Stimulated activated CD8-positive, alpha-beta memory T cell treated with anti-CD3 and anti-CD28 coated beads, Interleukin-12 subunit alpha, Interleukin-12 subunit beta, amount 100 ng/mL, for 1 hour (primary cell): ENCODE results near the gene ABHD16A.

Experiments
- DNase-seq: peaks from one replicate; pipeline ENCODE4 v3.0.0-alpha.2; 2020; ENCODE audit warnings: low read depth

ABHD16A gene

DNA sequence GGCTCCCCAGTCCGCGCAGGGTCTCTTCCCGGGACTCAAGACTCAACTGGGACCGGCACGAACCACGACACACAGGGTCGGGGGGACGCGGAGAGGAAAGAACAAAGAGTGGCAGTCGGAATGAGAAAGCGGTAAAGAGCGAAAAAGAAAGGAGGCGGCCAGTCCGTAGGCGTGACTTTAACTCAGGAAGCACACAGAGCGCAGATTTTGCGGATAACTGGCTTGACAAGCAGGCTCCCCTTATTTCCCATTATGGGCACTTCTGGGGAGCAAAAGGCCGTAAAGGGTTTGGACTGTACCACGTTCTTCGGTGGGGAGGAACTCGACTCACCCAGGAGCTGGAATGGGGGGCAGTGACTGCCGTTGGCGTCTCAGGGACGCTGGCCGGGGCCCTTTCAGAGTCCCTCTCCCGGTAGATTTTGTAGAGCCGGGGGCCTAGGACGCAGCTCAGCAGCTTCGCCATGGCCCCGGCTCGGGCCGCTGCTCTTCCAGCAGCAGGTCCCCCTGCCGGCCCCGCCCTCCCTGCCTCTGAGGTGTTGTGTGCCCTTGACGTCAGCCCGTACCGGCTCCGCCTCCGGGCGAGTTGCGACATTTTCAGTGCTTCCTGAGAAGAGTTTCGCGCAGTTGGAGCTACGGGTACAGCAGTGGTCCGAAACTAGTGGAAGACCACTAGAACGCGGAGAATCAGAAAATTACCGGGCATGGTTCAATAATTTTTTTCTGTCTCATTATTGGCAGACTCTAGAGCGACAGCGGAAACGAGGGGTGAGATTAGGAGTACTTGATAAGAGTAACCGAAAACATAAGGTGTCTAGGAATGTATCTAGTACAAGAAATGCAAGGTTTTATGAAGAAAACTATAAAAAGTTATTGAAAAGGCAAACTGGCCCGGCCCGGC lies at the start of gene ABHD16A:
Gene ABHD16A (minus strand): TSS at position 506 of the 898 bp plus-strand sequence. CDS start 43 bp downstream, at position 463.
- DNase-seq: peak; percentile 95

- DNase-seq: no peak
Measured at GRCh38 chr6:31752739-31753319, 49.7 kb upstream of the ABHD16A start.

DNA sequence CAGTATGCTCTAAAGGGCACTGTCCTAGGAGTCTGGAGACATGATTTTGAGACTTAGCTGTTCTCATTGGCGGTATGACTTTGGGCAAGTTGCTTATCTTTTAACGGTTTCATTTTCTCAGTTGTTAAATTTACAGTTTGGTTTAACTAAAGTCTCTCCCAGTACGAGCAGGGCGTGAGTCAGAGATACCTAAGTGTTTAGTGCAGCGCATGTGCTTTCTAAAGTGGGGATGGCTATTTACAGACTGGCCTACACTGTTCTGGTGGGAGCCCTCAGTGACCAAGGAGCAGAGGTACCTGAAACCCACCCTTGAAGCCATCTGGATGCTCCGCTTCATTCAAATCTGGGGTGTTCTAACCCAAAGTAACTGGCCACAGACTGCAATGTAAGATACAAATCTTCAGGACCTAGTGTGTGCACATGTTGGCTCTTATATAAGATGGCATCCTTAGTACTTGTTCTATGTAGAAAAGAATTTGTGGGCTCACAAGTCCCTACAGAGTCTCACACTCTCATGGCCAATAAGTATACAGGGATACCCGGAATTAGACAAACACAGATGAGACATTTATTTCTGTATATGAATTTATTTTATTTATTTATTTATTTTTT lies 47.4 kb upstream of the ABHD16A start:
- no peak for DNase-seq

DNA sequence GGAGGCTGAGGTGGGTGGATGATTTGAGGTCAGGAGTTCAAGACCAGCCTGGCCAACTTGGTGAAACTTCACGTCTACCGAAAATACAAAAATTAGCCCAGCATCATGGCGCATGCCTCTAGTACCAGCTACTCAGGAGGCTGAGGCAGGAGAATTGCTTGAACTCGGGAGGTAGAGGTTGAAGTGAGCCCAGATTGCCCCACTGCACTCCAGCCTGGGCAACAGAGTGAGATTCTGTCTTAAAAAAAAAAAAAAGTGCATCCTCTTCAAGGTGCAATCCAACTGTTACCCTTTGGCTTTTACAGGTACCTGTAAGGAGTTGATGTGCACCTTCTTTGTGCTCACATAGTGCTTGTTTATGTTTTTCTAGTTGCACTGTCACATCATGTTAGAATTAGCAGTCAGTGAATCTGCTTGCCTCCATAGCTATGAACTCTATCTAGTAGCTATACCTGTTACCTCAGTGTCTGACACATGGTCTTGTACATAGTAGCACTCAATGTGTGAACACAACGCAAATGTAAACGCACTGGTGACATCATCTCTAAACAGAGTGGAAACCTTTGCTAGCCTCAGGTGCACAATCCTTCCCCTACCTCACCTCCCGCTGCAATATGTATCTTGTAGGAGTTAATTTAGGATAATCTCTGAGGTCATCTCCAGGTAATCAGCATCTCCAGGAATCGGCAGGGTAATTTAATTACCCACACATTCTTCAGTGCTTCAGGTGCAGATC lies 46.3 kb upstream of the ABHD16A start:
- DNase-seq: no peak

DNA sequence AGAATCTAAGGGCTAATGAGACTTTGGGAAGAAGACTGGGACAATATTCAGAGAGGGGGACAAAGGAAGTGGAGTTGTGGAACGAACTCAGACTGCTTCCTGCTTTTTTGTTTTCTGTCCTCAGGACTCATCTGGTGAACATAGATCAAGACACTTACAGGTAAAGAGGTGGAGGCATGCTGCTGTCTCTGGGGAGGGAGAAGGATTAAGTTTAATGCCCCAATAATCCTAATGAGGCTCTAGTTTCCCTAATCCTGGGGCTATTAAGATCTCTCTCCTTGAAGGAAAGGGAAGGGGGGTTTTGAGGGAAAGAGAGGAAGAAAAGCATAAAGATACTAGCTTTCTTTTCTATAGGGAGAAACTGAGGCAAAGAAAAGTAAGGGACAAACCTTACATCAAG lies 41.3 kb upstream of the ABHD16A start:
- no peak for DNase-seq

- no peak for DNase-seq
Measured at GRCh38 chr6:31742894-31743293, 39.8 kb upstream of the ABHD16A start.

- no peak for DNase-seq
Measured at GRCh38 chr6:31741815-31742214, 38.7 kb upstream of the ABHD16A start.

GRCh38 chr6:31740397-31741223 lies 37.5 kb upstream of the ABHD16A start:
- DNase-seq: no peak

- DNase-seq: peak; percentile 92
Measured at GRCh38 chr6:31739639-31740396, 36.7 kb upstream of the ABHD16A start, which contains the start of gene MSH5. Gene MSH5, plus strand, starts transcription at chr6:31740005. Its CDS starts 462 bp downstream, at chr6:31740467.

DNA sequence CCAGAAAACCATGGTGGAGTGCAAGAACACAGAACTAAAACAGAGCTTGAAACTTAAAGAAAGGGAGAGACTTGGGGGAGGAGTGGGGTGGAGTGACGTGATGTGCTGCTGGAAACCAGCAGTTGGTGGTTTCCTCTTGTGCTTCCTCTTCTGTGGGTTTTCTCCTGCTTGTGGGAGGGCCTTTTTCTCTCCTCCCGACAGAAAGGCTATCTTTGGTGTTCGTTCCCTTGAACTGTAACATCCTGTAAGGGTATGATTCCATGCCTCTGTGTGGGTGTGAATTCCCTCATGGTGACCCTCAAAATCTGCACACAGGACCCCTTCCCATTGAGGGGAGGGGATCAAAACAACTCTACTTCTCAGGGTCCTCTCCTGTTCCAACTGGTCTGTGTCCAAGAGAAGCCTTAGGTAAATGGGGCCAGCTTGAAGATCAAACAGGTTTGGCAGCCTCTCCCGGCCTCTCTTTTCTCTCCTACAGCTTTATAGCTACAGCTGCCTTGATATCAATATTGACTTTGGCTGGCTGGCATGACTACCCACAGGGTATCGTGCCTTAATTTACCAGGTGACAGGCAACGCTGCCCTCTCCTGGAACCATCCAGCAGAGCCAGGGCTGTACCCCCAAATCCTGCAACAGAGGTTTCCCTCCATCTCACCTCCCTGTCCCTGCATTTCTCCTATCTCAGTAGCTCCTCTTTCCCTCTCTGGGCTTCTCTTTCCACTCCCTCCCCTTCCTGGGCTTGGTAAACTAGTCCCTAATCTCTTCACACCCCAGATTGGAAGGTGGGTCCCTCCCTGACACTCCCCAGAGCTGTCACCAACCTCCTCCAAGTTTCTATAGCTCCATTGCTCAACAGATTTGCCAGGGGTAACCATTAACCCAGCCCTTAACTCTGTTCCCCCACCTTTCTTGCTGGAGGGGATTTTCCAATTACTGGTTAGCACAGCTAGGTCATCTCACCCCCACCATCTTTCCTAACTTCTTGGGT lies 35.2 kb upstream of the ABHD16A start:
- peak; percentile 52 for DNase-seq

DNA sequence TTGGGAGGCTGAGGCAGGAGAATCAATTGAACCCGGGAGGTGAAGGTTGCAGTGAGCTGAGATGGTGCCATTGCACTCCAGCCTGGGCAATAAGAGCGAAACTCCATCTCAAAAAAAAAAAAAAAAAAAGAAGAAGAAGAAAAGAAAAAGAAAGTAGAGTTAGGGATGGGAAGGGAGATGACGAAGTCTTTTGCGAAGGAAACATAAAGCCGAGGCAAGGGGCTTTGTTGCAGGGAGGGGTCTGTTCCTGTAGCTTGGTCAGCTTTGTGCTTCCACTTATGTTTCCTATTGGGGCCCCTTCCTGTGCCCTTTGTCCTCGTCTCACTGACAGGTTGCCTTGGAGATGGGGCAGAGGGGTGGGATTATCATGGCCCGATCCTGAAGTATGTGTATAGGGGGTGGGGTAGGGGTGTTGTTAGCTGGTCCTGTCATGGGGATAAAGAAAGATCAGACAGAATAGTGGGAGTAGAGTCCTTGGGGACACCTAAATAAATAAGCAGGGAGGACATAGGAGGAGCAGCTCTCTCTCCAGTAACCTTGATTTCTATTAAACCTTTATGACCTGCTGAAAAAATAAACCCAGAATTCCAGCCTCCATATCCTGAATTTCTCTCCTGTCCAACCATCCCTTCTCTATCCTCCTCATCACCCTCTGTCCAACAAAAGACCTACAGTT lies 34.3 kb upstream of the ABHD16A start:
- DNase-seq: no peak

DNA sequence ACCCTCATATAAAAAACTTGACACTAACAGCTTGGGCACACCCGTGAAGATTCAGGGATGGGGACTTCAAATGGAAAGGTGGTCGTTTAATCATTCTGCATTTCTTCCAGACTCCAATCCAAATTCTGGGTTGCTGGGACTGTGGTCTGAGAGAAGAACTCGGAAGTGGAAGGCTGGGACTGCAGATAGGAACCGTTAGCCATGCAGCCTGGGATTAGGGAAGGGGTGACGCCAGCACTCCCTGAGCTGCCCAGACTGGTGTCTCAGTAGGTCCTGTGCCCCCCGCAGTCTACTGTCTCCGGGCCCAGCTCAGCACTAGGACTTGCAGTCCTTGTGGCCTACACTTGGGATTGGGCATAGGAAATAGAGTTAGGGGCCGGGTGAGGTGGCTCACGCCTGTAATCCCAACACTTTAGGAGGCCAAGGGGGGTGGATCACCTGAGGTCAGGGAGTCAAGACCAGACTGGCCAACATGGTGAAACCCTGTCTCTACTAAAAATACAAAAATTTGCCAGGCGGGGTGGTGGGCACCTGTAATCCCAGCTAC lies 33.7 kb upstream of the ABHD16A start:
- DNase-seq: no peak

DNA sequence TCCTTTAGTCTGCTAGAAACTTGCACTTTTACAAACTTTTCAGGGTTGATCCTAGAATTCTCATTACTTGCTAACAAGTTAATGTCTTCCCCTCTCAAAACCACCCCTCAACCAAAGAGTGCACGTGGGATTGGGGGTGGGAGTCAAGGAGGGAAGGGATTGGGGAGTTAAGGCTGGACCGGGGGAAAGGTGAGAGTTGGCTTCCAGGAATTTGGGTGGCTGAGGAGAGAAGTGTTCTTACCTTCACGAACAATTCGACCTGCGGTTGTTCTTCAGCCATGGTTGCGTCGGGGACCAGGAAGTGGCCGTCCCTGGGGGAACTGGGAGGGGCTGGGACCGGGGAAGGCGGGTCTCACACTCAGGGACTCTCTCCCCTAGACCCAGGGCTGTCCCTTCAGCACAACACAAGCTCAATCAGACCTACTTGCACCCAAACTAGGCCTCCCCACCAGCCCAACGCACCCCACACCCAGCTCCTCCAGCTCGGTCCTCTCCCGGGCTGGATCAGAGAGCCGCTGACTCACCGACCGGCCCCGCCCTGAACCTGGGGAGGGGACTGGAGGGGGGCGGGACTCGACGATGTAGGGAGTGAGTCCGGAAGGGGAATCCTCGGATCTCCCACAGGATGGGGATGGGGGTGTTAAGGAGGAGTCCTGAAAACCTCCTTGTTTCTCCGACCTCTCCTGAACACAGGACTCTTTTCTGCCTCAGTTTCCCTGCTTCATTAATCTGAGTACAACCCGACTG lies 33.1 kb upstream of the ABHD16A start, which contains the start of gene CLIC1:
Gene CLIC1 (minus strand): TSS at position 510 of the 747 bp plus-strand sequence. CDS start 230 bp downstream, at position 280.
- DNase-seq: peak; percentile 61

GRCh38 chr6:31734821-31735406 lies 31.8 kb upstream of the ABHD16A start:
- peak; percentile 42 for DNase-seq

DNA sequence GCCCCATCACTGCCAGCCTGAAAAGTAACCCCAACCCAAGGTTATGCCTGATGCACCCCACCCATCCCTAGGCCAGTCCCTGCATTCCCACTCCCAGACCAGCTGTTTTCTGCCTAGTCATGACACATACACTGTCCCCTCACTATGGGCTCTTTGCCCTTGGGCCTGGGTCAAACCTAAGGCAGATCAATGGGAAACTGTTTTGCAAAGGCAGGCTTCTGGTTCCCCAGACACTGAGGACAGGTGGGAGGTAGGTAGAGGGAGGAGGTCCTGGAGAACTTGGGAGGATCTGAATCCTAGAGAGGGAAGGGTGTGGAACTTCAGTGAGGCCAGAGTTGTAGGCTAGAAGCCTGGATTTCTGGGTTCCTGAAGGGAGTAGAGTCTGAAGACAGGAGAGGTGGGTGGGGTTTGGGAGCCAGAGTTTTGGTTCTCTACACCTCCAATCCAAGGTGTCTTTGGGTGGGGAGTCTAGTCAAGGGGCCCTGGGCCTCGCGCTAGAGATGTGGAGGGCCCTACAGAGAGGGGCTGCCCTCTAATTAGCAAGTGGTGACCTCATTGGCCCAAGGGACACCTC lies 31.2 kb upstream of the ABHD16A start:
- DNase-seq: no peak

GRCh38 chr6:31733734-31734133 lies 30.6 kb upstream of the ABHD16A start:
- DNase-seq: no peak

DNA sequence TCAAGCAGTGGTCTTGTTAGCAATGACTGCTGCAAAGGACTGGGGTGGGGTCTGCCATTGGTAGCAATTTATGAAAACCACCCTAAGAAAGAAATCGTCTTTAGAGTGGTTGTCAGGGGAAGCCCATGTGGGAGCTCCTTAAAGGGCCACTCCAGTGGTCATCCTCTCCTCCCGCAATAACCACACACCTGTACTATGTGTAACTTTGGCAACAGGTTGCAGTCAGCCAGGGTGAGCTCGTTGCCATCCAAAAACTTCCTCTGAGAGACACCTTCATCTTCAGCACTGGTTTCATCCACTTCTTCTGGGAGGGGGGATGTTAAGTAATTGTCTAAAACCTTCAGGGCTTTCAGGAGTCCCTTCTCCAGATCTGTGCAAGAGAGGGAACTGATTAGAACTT lies 28.9 kb upstream of the ABHD16A start:
- no peak for DNase-seq
